ENCODE measurements around the gene SH3BGRL2. TPM values are rescaled to one million over a fixed set of nuclear protein-coding genes. Genes with fewer than 3 reads are reported as not detected.

The SH3BGRL2 gene
- total and polyA plus RNA-seq, 2 experiments from 2014 or later: 8.4 to 24.5 TPM

DNA sequence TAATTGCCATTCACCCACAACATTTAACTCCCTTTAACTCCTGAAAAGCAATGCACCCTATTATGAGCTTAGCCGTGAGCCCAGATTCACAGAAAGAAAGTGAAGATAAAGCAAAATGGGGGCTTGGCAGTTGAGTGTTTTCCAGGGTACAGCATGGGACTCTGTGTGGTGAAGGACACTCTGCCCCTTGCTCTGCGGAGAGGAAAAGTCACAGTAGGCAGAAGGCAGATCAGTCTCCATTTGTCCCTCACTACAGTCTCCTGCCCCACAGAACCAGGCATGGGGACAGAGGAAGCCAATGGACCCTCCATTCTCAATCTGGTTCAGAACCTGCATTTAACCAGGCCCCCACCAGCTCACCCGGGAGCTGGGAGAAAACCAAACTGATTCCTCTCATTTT is 30.8 kb upstream of the SH3BGRL2 start (continued):
- TF ChIP-seq EZH2 (IDR thresholded peaks at IDR 0.05; ENCODE audit: low read depth, unreplicated experiment): no peak
- TF ChIP-seq JUNB (IDR thresholded peaks at IDR 0.05; ENCODE audit: unreplicated experiment): no peak
- TF ChIP-seq, protein P1, sequence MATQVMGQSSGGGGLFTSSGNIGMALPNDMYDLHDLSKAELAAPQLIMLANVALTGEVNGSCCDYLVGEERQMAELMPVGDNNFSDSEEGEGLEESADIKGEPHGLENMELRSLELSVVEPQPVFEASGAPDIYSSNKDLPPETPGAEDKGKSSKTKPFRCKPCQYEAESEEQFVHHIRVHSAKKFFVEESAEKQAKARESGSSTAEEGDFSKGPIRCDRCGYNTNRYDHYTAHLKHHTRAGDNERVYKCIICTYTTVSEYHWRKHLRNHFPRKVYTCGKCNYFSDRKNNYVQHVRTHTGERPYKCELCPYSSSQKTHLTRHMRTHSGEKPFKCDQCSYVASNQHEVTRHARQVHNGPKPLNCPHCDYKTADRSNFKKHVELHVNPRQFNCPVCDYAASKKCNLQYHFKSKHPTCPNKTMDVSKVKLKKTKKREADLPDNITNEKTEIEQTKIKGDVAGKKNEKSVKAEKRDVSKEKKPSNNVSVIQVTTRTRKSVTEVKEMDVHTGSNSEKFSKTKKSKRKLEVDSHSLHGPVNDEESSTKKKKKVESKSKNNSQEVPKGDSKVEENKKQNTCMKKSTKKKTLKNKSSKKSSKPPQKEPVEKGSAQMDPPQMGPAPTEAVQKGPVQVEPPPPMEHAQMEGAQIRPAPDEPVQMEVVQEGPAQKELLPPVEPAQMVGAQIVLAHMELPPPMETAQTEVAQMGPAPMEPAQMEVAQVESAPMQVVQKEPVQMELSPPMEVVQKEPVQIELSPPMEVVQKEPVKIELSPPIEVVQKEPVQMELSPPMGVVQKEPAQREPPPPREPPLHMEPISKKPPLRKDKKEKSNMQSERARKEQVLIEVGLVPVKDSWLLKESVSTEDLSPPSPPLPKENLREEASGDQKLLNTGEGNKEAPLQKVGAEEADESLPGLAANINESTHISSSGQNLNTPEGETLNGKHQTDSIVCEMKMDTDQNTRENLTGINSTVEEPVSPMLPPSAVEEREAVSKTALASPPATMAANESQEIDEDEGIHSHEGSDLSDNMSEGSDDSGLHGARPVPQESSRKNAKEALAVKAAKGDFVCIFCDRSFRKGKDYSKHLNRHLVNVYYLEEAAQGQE (IDR thresholded peaks at IDR 0.05; ENCODE audit: unreplicated experiment): no peak

DNA sequence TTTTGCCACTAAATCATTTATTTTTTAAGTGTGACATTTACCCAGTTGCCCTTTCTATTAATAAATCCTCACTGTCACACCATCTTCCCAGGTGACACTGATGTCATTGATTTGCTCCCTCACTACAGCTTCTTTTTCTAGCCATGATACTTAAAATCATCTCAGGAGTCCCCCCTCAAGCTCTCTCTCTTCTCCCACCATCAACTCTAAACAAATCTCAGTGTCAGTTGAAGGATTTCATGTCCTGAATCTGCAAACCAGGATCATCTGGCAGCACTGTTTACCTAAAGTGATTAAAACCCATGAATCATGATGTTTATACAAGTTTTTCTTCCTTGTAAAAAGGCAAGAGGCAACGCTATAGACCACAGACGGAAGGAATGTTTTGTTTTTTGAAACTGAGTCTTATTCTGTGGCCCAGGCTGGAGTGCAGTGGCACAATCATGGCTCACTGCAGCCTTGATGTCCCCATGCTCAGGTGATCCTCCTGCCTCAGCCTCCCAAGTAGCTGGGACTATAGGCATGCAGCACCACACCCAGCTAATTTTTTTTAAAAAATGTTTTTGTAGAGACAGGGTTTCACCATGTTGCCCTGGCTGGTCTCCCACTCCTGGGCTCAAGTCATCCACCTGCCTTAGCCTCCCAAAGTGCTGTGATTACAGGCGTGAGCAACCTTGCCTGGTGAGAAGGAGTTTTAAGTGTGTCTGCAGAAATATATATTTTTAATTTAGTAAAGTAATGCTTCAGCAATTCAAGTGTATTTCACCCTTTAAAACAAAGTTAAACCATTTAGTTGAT is 30.1 kb upstream of the SH3BGRL2 start:
- Mint-ChIP-seq H3K36me3 (ENCODE audit: low read depth) (no peaks in the 10 kb centered on the region), H3K27ac (no peak overlapping the region), H3K4me3 (no peak overlapping the region), H3K4me1 (no peaks in the 10 kb centered on the region), H3K9me3 (no peaks in the 10 kb centered on the region; the same call in 2 of the 3 replicates), H3K27me3 (ENCODE audit: insufficient read depth, low read depth, poor library complexity) (no peaks in the 10 kb centered on the region)
- Histone ChIP-seq H3K4me3 (no peak overlapping the region), H2AFZ (no peak overlapping the region), H3K79me2 (replicated peaks; ENCODE audit: insufficient read depth) (no peaks in the 10 kb centered on the region), H4K20me1 (replicated peaks; ENCODE audit: insufficient read depth) (no peaks in the 10 kb centered on the region), H3K27ac (ENCODE audit: low read depth) (no peak overlapping the region), H3K4me1 (ENCODE audit: insufficient read depth) (no peaks in the 10 kb centered on the region), H3K4me2 (no peak overlapping the region), H3K27me3 (ENCODE audit: insufficient read depth) (no peaks in the 10 kb centered on the region), H3K9me2 (ENCODE audit: insufficient read depth) (no peaks in the 10 kb centered on the region), H3K36me3 (ENCODE audit: insufficient read depth) (no peaks in the 10 kb centered on the region), H3F3A (replicated peaks; ENCODE audit: low read depth) (no peaks in the 10 kb centered on the region)
- DNase-seq (ENCODE audit: low spot score) (no peak), ATAC-seq (no peak)
- TF ChIP-seq, protein P1 (IDR thresholded peaks at IDR 0.05; ENCODE audit: unreplicated experiment): no peak
- no peak for TF ChIP-seq POLR2AphosphoS5 (IDR thresholded peaks at IDR 0.05; ENCODE audit: low read depth)
- TF ChIP-seq, protein P2, sequence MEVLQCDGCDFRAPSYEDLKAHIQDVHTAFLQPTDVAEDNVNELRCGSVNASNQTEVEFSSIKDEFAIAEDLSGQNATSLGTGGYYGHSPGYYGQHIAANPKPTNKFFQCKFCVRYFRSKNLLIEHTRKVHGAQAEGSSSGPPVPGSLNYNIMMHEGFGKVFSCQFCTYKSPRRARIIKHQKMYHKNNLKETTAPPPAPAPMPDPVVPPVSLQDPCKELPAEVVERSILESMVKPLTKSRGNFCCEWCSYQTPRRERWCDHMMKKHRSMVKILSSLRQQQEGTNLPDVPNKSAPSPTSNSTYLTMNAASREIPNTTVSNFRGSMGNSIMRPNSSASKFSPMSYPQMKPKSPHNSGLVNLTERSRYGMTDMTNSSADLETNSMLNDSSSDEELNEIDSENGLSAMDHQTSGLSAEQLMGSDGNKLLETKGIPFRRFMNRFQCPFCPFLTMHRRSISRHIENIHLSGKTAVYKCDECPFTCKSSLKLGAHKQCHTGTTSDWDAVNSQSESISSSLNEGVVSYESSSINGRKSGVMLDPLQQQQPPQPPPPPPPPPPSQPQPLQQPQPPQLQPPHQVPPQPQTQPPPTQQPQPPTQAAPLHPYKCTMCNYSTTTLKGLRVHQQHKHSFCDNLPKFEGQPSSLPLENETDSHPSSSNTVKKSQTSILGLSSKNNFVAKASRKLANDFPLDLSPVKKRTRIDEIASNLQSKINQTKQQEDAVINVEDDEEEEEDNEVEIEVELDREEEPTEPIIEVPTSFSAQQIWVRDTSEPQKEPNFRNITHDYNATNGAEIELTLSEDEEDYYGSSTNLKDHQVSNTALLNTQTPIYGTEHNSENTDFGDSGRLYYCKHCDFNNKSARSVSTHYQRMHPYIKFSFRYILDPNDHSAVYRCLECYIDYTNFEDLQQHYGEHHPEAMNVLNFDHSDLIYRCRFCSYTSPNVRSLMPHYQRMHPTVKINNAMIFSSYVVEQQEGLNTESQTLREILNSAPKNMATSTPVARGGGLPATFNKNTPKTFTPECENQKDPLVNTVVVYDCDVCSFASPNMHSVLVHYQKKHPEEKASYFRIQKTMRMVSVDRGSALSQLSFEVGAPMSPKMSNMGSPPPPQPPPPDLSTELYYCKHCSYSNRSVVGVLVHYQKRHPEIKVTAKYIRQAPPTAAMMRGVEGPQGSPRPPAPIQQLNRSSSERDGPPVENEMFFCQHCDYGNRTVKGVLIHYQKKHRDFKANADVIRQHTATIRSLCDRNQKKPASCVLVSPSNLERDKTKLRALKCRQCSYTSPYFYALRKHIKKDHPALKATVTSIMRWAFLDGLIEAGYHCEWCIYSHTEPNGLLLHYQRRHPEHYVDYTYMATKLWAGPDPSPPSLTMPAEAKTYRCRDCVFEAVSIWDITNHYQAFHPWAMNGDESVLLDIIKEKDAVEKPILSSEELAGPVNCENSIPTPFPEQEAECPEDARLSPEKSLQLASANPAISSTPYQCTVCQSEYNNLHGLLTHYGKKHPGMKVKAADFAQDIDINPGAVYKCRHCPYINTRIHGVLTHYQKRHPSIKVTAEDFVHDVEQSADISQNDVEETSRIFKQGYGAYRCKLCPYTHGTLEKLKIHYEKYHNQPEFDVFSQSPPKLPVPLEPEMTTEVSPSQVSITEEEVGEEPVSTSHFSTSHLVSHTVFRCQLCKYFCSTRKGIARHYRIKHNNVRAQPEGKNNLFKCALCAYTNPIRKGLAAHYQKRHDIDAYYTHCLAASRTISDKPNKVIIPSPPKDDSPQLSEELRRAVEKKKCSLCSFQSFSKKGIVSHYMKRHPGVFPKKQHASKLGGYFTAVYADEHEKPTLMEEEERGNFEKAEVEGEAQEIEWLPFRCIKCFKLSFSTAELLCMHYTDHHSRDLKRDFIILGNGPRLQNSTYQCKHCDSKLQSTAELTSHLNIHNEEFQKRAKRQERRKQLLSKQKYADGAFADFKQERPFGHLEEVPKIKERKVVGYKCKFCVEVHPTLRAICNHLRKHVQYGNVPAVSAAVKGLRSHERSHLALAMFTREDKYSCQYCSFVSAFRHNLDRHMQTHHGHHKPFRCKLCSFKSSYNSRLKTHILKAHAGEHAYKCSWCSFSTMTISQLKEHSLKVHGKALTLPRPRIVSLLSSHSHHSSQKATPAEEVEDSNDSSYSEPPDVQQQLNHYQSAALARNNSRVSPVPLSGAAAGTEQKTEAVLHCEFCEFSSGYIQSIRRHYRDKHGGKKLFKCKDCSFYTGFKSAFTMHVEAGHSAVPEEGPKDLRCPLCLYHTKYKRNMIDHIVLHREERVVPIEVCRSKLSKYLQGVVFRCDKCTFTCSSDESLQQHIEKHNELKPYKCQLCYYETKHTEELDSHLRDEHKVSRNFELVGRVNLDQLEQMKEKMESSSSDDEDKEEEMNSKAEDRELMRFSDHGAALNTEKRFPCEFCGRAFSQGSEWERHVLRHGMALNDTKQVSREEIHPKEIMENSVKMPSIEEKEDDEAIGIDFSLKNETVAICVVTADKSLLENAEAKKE (CRISPR knock-in tag; IDR thresholded peaks at IDR 0.05): no peak
- TF ChIP-seq, protein P3, sequence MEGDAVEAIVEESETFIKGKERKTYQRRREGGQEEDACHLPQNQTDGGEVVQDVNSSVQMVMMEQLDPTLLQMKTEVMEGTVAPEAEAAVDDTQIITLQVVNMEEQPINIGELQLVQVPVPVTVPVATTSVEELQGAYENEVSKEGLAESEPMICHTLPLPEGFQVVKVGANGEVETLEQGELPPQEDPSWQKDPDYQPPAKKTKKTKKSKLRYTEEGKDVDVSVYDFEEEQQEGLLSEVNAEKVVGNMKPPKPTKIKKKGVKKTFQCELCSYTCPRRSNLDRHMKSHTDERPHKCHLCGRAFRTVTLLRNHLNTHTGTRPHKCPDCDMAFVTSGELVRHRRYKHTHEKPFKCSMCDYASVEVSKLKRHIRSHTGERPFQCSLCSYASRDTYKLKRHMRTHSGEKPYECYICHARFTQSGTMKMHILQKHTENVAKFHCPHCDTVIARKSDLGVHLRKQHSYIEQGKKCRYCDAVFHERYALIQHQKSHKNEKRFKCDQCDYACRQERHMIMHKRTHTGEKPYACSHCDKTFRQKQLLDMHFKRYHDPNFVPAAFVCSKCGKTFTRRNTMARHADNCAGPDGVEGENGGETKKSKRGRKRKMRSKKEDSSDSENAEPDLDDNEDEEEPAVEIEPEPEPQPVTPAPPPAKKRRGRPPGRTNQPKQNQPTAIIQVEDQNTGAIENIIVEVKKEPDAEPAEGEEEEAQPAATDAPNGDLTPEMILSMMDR (conservative IDR thresholded peaks at IDR 0.05; ENCODE audit: low read depth in 2 of 2): no peak
